IMR-90 (cell line): ENCODE data around the gene CD2BP2. TPM values are rescaled to one million over a fixed set of nuclear protein-coding genes. Genes with fewer than 3 reads are reported as not detected.

Experiments used
- ATAC-seq: fragments of 200-7000 bp; cut with Tn5 transposase; 2 replicates; pipeline ENCODE4 v1.9.1; 2020; ENCODE audit warnings: low read depth, mild to moderate bottlenecking, moderate library complexity
- BruUV-seq: library from RNA; stranded (reverse); fragments of 400-500 nt; replicated peaks from 2 replicates; lab custom pipeline; 2021; lab: Mats Ljungman, UMichigan
- CTCF ChIA-PET: fragments of 300-600 bp; formaldehyde crosslinking; extraction: SDS; loops from one replicate; lab custom pipeline; 2021; ENCODE audit warnings: antibody characterized with exemption; lab: Yijun Ruan, JAX
- POLR2A ChIA-PET: fragments of 300-600 bp; sonication (Branson Sonifier 250); formaldehyde crosslinking; loops from one replicate; lab custom pipeline; 2022; ENCODE audit warnings: antibody characterized with exemption; ENCODE audit not compliant: unreplicated experiment; lab: Charles Lee
- DNase-seq: peaks from one replicate; pipeline ENCODE4 v3.0.0; 2013
- H2AFZ ChIP-seq: replicated peaks from 2 replicates; pipeline ENCODE3; 2013; ENCODE audit warnings: low read length, mild to moderate bottlenecking; ENCODE audit not compliant: poor library complexity
- H2AK5ac ChIP-seq: 2 replicates; pipeline ENCODE4 v1.6.1; 2013; ENCODE audit warnings: low read depth, low read length, inconsistent platforms
- H2AK9ac ChIP-seq: replicated peaks from 2 replicates; pipeline ENCODE3; 2013; ENCODE audit warnings: mild to moderate bottlenecking, low read depth, low read length, moderate library complexity; ENCODE audit not compliant: poor library complexity
- H2BK120ac ChIP-seq: 2 replicates; pipeline ENCODE4 v1.6.1; 2013; ENCODE audit warnings: low read depth, low read length, inconsistent platforms
- H2BK15ac ChIP-seq: 3 replicates; pipeline ENCODE4 v1.6.1; 2013; ENCODE audit warnings: low read depth, low read length, inconsistent platforms
- H2BK20ac ChIP-seq: 2 replicates; pipeline ENCODE4 v1.6.1; 2013; ENCODE audit warnings: low read depth, mild to moderate bottlenecking, inconsistent platforms, low read length, moderate library complexity
- H2BK5ac ChIP-seq: 2 replicates; pipeline ENCODE4 v1.6.1; 2013; ENCODE audit warnings: mild to moderate bottlenecking, low read depth, low read length, inconsistent platforms; ENCODE audit not compliant: poor library complexity, severe bottlenecking
- H3K14ac ChIP-seq: replicated peaks from 2 replicates; pipeline ENCODE4 v1.6.1; 2013; ENCODE audit warnings: low read depth, low read length, inconsistent platforms
- H3K18ac ChIP-seq: 2 replicates; pipeline ENCODE4 v1.6.1; 2013; ENCODE audit warnings: low read depth, low read length, control low read depth
- H3K23ac ChIP-seq: 2 replicates; pipeline ENCODE4 v1.6.1; 2013; ENCODE audit warnings: low read depth, low read length, inconsistent platforms
- H3K27ac ChIP-seq: 2 replicates; pipeline ENCODE4 v1.5.1; 2013; ENCODE audit warnings: mild to moderate bottlenecking, control low read depth, low read length; ENCODE audit not compliant: insufficient read depth
- H3K27me3 ChIP-seq: 2 replicates; pipeline ENCODE4 v1.6.1; 2013; ENCODE audit warnings: low read length; ENCODE audit not compliant: control insufficient read depth, insufficient read depth
- H3K36me3 ChIP-seq: 2 replicates; pipeline ENCODE4 v1.6.1; 2013; ENCODE audit warnings: low read length, mixed read lengths; ENCODE audit not compliant: control insufficient read depth, insufficient read depth
- H3K4ac ChIP-seq: 2 replicates; pipeline ENCODE4 v1.6.1; 2013; ENCODE audit warnings: low read depth, low read length, inconsistent platforms
- H3K4me1 ChIP-seq: 2 replicates; pipeline ENCODE4 v1.6.1; 2013; ENCODE audit warnings: low read length, mixed read lengths; ENCODE audit not compliant: control insufficient read depth, insufficient read depth
- H3K4me2 ChIP-seq: 2 replicates; pipeline ENCODE4 v1.6.1; 2013; ENCODE audit warnings: low read depth, mild to moderate bottlenecking, control low read depth, low read length, moderate library complexity
- H3K4me3 ChIP-seq: 2 replicates; pipeline ENCODE4 v1.5.1; 2013; ENCODE audit warnings: low read depth, mild to moderate bottlenecking, control low read depth, low read length, moderate library complexity; ENCODE audit not compliant: insufficient read depth
- H3K56ac ChIP-seq: 2 replicates; pipeline ENCODE4 v1.6.1; 2013; ENCODE audit warnings: low read length, inconsistent platforms; ENCODE audit not compliant: insufficient read depth; ENCODE audit errors: extremely low read depth
- H3K79me1 ChIP-seq, 2 experiments: 2 replicates each; pipeline ENCODE4 v1.6.1; 2013; ENCODE audit warnings: low read length in 2 of 2, inconsistent platforms in 1 of 2, low read depth in 1 of 2
- H3K9ac ChIP-seq: 2 replicates; pipeline ENCODE4 v1.6.1; 2013; ENCODE audit warnings: low read depth, low read length, control low read depth
- H3K9me1 ChIP-seq: 2 replicates; pipeline ENCODE4 v1.6.1; 2013; ENCODE audit warnings: low read length, inconsistent platforms; ENCODE audit not compliant: insufficient read depth
- H3K9me3 ChIP-seq: 2 replicates; pipeline ENCODE4 v1.6.1; 2013; ENCODE audit warnings: low read length; ENCODE audit not compliant: control insufficient read depth, insufficient read depth
- H4K20me1 ChIP-seq: 2 replicates; pipeline ENCODE4 v1.6.1; 2013; ENCODE audit warnings: low read length, inconsistent platforms; ENCODE audit not compliant: insufficient read depth
- H4K5ac ChIP-seq: 2 replicates; pipeline ENCODE4 v1.6.1; 2013; ENCODE audit warnings: mild to moderate bottlenecking, low read depth, low read length, control low read depth
- H4K8ac ChIP-seq, 2 experiments: 2 replicates each; pipeline ENCODE4 v1.6.1; 2013; ENCODE audit warnings: low read depth in 2 of 2, low read length in 2 of 2, control low read depth in 1 of 2, inconsistent platforms in 1 of 2
- H4K91ac ChIP-seq: 2 replicates; pipeline ENCODE4 v1.6.1; 2013; ENCODE audit warnings: low read depth, low read length, inconsistent platforms; ENCODE audit not compliant: insufficient read depth
- BHLHE40 ChIP-seq: fragments of 150-350 bp; IDR thresholded peaks from 2 replicates; pipeline ENCODE4 v1.6.1; 2016; ENCODE audit warnings: mild to moderate bottlenecking, low read depth, low read length
- CEBPB ChIP-seq: IDR thresholded peaks from 2 replicates; pipeline ENCODE4 v1.6.1; 2012; ENCODE audit warnings: low read depth, low read length, improper control_type of control experiment
- CHD1 ChIP-seq: IDR thresholded peaks from 2 replicates; pipeline ENCODE4 v1.6.1; 2012; ENCODE audit warnings: low read depth, low read length, improper control_type of control experiment
- CTCF ChIP-seq: conservative IDR thresholded peaks from 2 replicates; pipeline ENCODE4 v1.5.1; 2012; ENCODE audit warnings: mild to moderate bottlenecking, low read depth, low read length, improper control_type of control experiment
- FOS ChIP-seq: fragments of 150-350 bp; IDR thresholded peaks from 2 replicates; pipeline ENCODE4 v1.6.1; 2016; ENCODE audit warnings: low read depth, low read length
- MAFK ChIP-seq: IDR thresholded peaks from 2 replicates; pipeline ENCODE4 v1.6.1; 2012; ENCODE audit warnings: low read depth, low read length, improper control_type of control experiment
- MAZ ChIP-seq: IDR thresholded peaks from 2 replicates; pipeline ENCODE4 v1.6.1; 2012; ENCODE audit warnings: low read depth, mild to moderate bottlenecking, low read length, improper control_type of control experiment, moderate library complexity, borderline replicate concordance
- NFE2L2 ChIP-seq: fragments of 150-350 bp; IDR thresholded peaks from 2 replicates; pipeline ENCODE4 v1.6.1; 2016; ENCODE audit warnings: low read depth, mild to moderate bottlenecking, low read length
- RFX5 ChIP-seq: IDR thresholded peaks from 2 replicates; pipeline ENCODE4 v1.8.0; 2012; ENCODE audit warnings: low read depth, mild to moderate bottlenecking, low read length, moderate library complexity
- WGBS, 2 experiments: methylation state at CpG; one replicate each; pipeline versions ENCODE4 v1.1.5 to v1.1.7; 2013; ENCODE audit warnings: missing lambda C conversion rate in 2 of 2; ENCODE audit not compliant: insufficient read length in 1 of 2; ENCODE audit errors: extremely low coverage in 2 of 2; 5-methylcytosine and 5-hydroxymethylcytosine counted together
- dilution Hi-C: fragments of 300-500 bp; cut with HindIII; formaldehyde crosslinking; loops from one replicate; pipeline ENCODE4 v1.14.3; 2018; ENCODE audit warnings: low sequenced_read_pairs; ENCODE audit not compliant: unreplicated experiment
- in situ Hi-C: fragments of 300-500 bp; cut with MboI; formaldehyde crosslinking; loops from 3 replicates; pipeline ENCODE4 v1.14.3; 2019; ENCODE audit warnings: low sequenced_read_pairs, inconsistent platforms, mixed read lengths
- intact Hi-C: fragments of 100-400 bp; cut with micrococcal nuclease; formaldehyde crosslinking; loops from 2 replicates; pipeline ENCODE4 v1.10.0; 2022
- polyA plus RNA-seq, 3 experiments: library from polyadenylated mRNA; depleted of rRNA; stranded (reverse); fragments of >200 nt; gene quantifications; 2 replicates each; pipeline ENCODE4 v1.2.3, GENCODE V29; 2012; ENCODE audit warnings: low replicate concordance in 1 of 3
- total RNA-seq: library from RNA; depleted of rRNA; stranded (reverse); fragments of >200 nt; gene quantifications from 2 replicates; pipeline ENCODE4 v1.2.3, GENCODE V29; 2012

Gene CD2BP2
- total and polyA plus RNA-seq, 2 of the 4 experiments (the other 2 are of a cell fraction), result 29.6 to 41.1 TPM

DNA sequence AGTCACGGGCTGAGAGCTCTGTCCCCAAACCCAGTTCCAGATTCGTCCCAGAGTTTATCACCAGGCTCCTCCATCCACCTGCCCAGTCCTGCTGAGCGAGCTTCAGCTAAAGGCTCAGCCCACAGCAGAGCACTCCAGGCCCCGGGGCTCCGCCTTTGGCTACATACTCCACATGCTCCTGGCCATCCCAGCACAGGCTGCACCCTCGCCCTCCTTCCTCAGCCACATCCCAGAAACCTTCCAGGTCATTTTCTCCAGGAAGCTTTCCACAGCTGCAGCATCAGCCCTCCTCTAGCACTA, 4.7 kb upstream of the CD2BP2 start:
- Histone ChIP-seq H2AFZ (no peak overlapping the region), H3K79me1 (peaks cover 15 to 48% of the 10 kb centered on the region in 2 experiments), H3K18ac (no peak overlapping the region), H3K4me1 (peaks cover 5% of the 10 kb centered on the region; the same call in 1 of the 2 replicates), H2AK5ac (no peak overlapping the region), H2BK15ac (no peak overlapping the region), H2BK20ac (no peak overlapping the region), H2BK120ac (no peak overlapping the region), H3K4ac (no peak overlapping the region), H3K9me1 (peaks cover 7% of the 10 kb centered on the region; the same call in 1 of the 2 replicates), H2BK5ac (no peak overlapping the region), H3K23ac (no peak overlapping the region), H3K9me3 (no peaks in the 10 kb centered on the region), H3K9ac (no peak overlapping the region), H4K20me1 (peaks cover 9% of the 10 kb centered on the region), H2AK9ac (no peak overlapping the region), H4K91ac (no peak overlapping the region), H3K27me3 (no peaks in the 10 kb centered on the region), H3K4me2 (no peak overlapping the region), H4K8ac (no peak overlapping the region), H3K27ac (no peak overlapping the region), H3K14ac (no peak overlapping the region), H3K36me3 (peaks cover 41% of the 10 kb centered on the region), H3K4me3 (no peak overlapping the region), H4K5ac (no peak overlapping the region), H3K56ac (no peak overlapping the region)
- dilution Hi-C loops (no loop called here), intact Hi-C loops (no loop called here), in situ Hi-C loops (no loop called here)
- 97% methylated on average over 3 of the region's 6 CpGs; no CpG with 5 or more reads in 1 of the 2 experiments for WGBS, 2 experiments
- no TSS peak for BruUV-seq
- POLR2A ChIA-PET, result no interaction called here
- TF ChIP-seq BHLHE40 (no peak), CTCF (no peak), NFE2L2 (no peak), CEBPB (no peak), CHD1 (no peak), MAZ (no peak), FOS (no peak), RFX5 (no peak), MAFK (no peak)
- DNase-seq, result no peak
- no peak for ATAC-seq
- CTCF ChIA-PET, result no interaction called here
